Peyer's patch (tissue), 4 donors: ENCODE data around the gene XPNPEP1. TPM values are rescaled to one million over a fixed set of nuclear protein-coding genes. Genes with fewer than 3 reads are reported as not detected.
A peak's percentile ranks its signal among the peaks of the same experiment; 100 is the strongest.

Source experiments
- DNase-seq, 3 donors: peaks; one replicate each; pipeline ENCODE4 v3.0.0-alpha.2; 2017 to 2019
- H3K27ac ChIP-seq, 4 donors: fragments of 200-600 bp; sonication (generic); one replicate each; pipeline ENCODE4 v1.5.1; 2016 to 2019
- H3K27me3 ChIP-seq, 2 donors: fragments of 200-600 bp; sonication (generic); one replicate each; pipeline ENCODE4 v1.5.1; 2019
- H3K36me3 ChIP-seq, 3 donors: fragments of 200-600 bp; sonication (generic); one replicate each; pipeline ENCODE4 v1.5.1; 2016 to 2019
- H3K4me1 ChIP-seq, 4 donors: fragments of 200-600 bp; sonication (generic); one replicate each; pipeline ENCODE4 v1.5.1; 2016 to 2019
- H3K4me3 ChIP-seq, 4 donors: fragments of 200-600 bp; sonication (generic); 1 replicate in 3 of 4; 2 replicates in 1 of 4; pipeline ENCODE4 v1.5.1; 2016 to 2019; ENCODE audit warnings: mild to moderate bottlenecking in 1 of 4
- H3K9me3 ChIP-seq, 4 donors: fragments of 200-600 bp; sonication (generic); one replicate each; pipeline ENCODE4 v1.5.1; 2016 to 2019; ENCODE audit warnings: mild to moderate bottlenecking in 1 of 4
- CTCF ChIP-seq, 6 experiments: fragments of 450-650 bp in 4 of 6; fragments of 200-600 bp in 2 of 6; sonication (generic) in 1 of 6; IDR thresholded peaks; one replicate each; pipeline ENCODE4 v1.5.1; 2017 to 2019; ENCODE audit warnings: antibody characterized with exemption in 6 of 6, mild to moderate bottlenecking in 3 of 6, moderate library complexity in 1 of 6
- POLR2A ChIP-seq, 2 donors: fragments of 450-650 bp; IDR thresholded peaks; one replicate each; pipeline ENCODE4 v1.5.1; 2017; ENCODE audit warnings: antibody characterized with exemption in 2 of 2, mild to moderate bottlenecking in 2 of 2, moderate library complexity in 2 of 2
- total RNA-seq, 4 donors: library from RNA; depleted of rRNA; stranded (reverse); fragments of >200 nt; gene quantifications; one replicate each; pipeline ENCODE4 v1.1.0, GENCODE V29; 2016

Gene XPNPEP1
- total RNA-seq, 4 donors from 2014 or later = 148 to 295 (median 263) TPM

- no peak for TF ChIP-seq POLR2A (IDR thresholded peaks at IDR 0.05)
- no peak for TF ChIP-seq CTCF (IDR thresholded peaks at IDR 0.05)
- Histone ChIP-seq H3K9me3 (no peaks in the 10 kb centered on the region), H3K27me3 (no peaks in the 10 kb centered on the region), H3K4me1 (no peaks in the 10 kb centered on the region), H3K27ac (no peak overlapping the region), H3K4me3 (no peak overlapping the region), H3K36me3 (peaks cover 0 to 87% (median 0%) of the 10 kb centered on the region in 3 donors)
- no peak for DNase-seq
Measured at GRCh38 chr10:109875151-109875568, 48.2 kb downstream of the XPNPEP1 start.

DNA sequence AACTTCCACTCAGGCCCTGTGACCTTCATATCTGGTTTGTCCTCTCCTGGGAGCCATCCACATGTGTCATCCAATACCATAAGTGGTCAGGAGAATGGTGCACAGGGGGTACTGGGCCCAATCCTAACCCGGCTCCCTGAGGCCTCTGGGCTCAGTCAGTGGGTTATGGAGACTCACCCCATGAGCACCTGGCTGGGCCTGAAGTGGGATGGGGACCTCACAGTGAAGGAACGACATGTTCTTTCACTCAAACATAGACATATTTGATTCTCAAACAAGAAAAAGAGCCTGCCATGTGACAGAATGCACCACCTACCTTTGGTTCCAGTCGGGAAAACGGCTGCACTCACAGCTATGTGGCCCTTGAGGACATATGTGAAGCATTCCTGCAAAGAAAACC lies 51.8 kb downstream of the XPNPEP1 start:
- H3K4me3 ChIP-seq = no peak overlapping the region
- no peaks in the 10 kb centered on the region for H3K4me1 ChIP-seq
- no peak overlapping the region for H3K27ac ChIP-seq
- H3K9me3 ChIP-seq = no peaks in the 10 kb centered on the region
- DNase-seq = no peak
- TF ChIP-seq CTCF (IDR thresholded peaks at IDR 0.05) (no peak), POLR2A (IDR thresholded peaks at IDR 0.05) (no peak)
- H3K27me3 ChIP-seq = no peaks in the 10 kb centered on the region
- H3K36me3 ChIP-seq = peaks cover 0 to 90% (median 5%) of the 10 kb centered on the region in 3 donors

DNA sequence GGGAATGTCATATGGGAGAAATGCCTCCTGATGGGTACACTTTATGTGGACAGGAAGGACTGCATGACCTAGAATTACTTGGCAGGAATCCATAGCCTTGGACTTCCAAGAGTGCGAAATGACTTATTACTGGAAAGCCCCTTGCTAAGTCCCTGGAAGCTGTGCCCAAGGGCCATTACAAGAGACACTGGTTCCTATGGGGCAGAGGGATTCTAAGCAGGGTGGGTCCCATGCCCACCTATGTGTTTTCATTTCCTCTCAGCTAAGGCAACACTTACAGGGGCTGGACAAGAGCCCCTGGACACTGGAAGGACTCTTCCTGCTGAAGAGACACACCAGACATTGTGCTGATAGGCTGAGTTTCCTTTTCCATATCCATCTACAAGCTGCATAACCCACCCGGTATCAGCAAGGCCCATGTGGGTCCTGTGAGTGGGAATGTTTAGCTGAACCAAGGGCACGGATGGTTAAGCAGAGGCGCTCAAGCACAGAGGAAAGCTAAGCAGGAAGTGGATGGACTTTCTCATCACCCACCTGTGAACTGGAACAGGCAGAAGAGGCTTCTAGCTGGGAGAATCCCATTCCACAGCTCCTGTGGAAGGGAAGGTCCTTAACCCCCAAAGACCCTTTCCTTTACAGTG lies 56.2 kb downstream of the XPNPEP1 start:
- H3K36me3 ChIP-seq = peaks cover 0 to 96% (median 5%) of the 10 kb centered on the region in 3 donors
- H3K4me3 ChIP-seq = no peak overlapping the region
- no peak overlapping the region for H3K27ac ChIP-seq
- no peak for TF ChIP-seq POLR2A (IDR thresholded peaks at IDR 0.05)
- no peak for TF ChIP-seq CTCF (IDR thresholded peaks at IDR 0.05)
- no peaks in the 10 kb centered on the region for H3K4me1 ChIP-seq
- H3K27me3 ChIP-seq = no peaks in the 10 kb centered on the region
- H3K9me3 ChIP-seq = peaks cover 0 to 4% (median 0%) of the 10 kb centered on the region in 4 donors
- no peak for DNase-seq

GRCh38 chr10:109866168-109866994 lies 56.9 kb downstream of the XPNPEP1 start:
- Histone ChIP-seq H3K4me3 (no peak overlapping the region), H3K27me3 (no peaks in the 10 kb centered on the region), H3K36me3 (peaks cover 0 to 89% (median 5%) of the 10 kb centered on the region in 3 donors), H3K9me3 (peaks cover 0 to 4% (median 0%) of the 10 kb centered on the region in 4 donors), H3K4me1 (no peaks in the 10 kb centered on the region), H3K27ac (no peak overlapping the region)
- TF ChIP-seq CTCF (IDR thresholded peaks at IDR 0.05) (peak in 2 of 6 experiments; percentile 14 to 22), POLR2A (IDR thresholded peaks at IDR 0.05) (no peak)
- no peak for DNase-seq

DNA sequence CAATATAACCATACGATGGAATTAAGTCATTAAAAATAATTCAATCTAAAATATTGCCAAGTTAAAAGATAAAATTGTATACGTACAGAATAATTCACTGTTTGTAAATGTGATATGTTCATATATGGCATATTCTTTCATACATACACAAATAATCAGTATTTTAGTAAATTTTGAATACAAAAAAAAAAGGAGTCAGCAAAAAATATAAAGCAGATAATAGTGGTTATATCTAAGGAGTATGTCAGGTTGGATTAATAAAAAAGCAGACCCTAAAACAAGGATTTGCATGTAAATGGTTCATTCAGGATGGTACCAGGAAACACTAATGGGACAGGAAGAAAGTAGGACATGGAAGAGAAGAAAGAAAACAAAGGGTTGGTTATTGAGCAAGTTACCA lies 59.5 kb downstream of the XPNPEP1 start:
- H3K4me1 ChIP-seq = no peaks in the 10 kb centered on the region
- no peak overlapping the region for H3K4me3 ChIP-seq
- no peak for TF ChIP-seq CTCF (IDR thresholded peaks at IDR 0.05)
- TF ChIP-seq POLR2A (IDR thresholded peaks at IDR 0.05) = no peak
- no peak overlapping the region for H3K27ac ChIP-seq
- DNase-seq = no peak
- H3K9me3 ChIP-seq = peaks cover 0 to 4% (median 0%) of the 10 kb centered on the region in 4 donors
- peaks cover 0 to 63% (median 3%) of the 10 kb centered on the region in 3 donors for H3K36me3 ChIP-seq
- no peaks in the 10 kb centered on the region for H3K27me3 ChIP-seq
